ENCODE results near the gene NUMB. TPM values are rescaled to one million over a fixed set of nuclear protein-coding genes. Genes with fewer than 3 reads are reported as not detected.

NUMB gene
- total and polyA plus RNA-seq, 4 donors: 39.4 to 100 (median 87.8) TPM

- H3K27me3 ChIP-seq (ENCODE audit: control insufficient read depth in 3 of 3, insufficient read depth in 3 of 3, low read length in 2 of 3): no peaks in the 10 kb centered on the region
- DNase-seq (no peak), ATAC-seq (ENCODE audit: insufficient read depth, low FRiP score) (no peak)
- H3K4me3 ChIP-seq: no peak overlapping the region
- no peak for TF ChIP-seq CTCF (IDR thresholded peaks at IDR 0.05; ENCODE audit: control extremely low read depth, extremely low read depth)
- no peaks in the 10 kb centered on the region for H3K9me3 ChIP-seq (ENCODE audit: control insufficient read depth in 4 of 4, insufficient read depth in 3 of 4, low read length in 3 of 4)
- H3K36me3 ChIP-seq (ENCODE audit: control insufficient read depth in 4 of 4, insufficient read depth in 4 of 4, low read length in 4 of 4): peaks cover 0 to 1% (median 0%) of the 10 kb centered on the region in 4 donors
- H3K4me1 ChIP-seq (ENCODE audit: control insufficient read depth in 5 of 5, insufficient read depth in 5 of 5, low read length in 5 of 5): peaks cover 0 to 9% (median 0%) of the 10 kb centered on the region in 5 donors
- no peak overlapping the region for H3K9ac ChIP-seq (ENCODE audit: insufficient read depth in 1 of 2, low read length in 2 of 2)
- no peak overlapping the region for H3K27ac ChIP-seq (ENCODE audit: low read depth in 1 of 2, low read length in 1 of 2)
Observed at GRCh38 chr14:73369428-73369827, 88.9 kb downstream of the NUMB start.

GRCh38 chr14:73368616-73369015 lies 89.7 kb downstream of the NUMB start:
- peaks cover 0 to 1% (median 0%) of the 10 kb centered on the region in 4 donors for H3K36me3 ChIP-seq (ENCODE audit: control insufficient read depth in 4 of 4, insufficient read depth in 4 of 4, low read length in 4 of 4)
- TF ChIP-seq CTCF (IDR thresholded peaks at IDR 0.05; ENCODE audit: control extremely low read depth, extremely low read depth): no peak

GRCh38 chr14:73365727-73366126 lies 92.6 kb downstream of the NUMB start:
- no peak for DNase-seq

More at GRCh38 chr14:73368616-73369015, 89.7 kb downstream of the NUMB start:
- no peak for DNase-seq
- Histone ChIP-seq H3K9ac (ENCODE audit: insufficient read depth in 1 of 2, low read length in 2 of 2) (no peak overlapping the region), H3K4me1 (ENCODE audit: control insufficient read depth in 5 of 5, insufficient read depth in 5 of 5, low read length in 5 of 5) (peaks cover 0 to 9% (median 0%) of the 10 kb centered on the region in 5 donors), H3K27me3 (ENCODE audit: control insufficient read depth in 3 of 3, insufficient read depth in 3 of 3, low read length in 2 of 3) (no peaks in the 10 kb centered on the region), H3K27ac (ENCODE audit: low read depth in 1 of 2, low read length in 1 of 2) (no peak overlapping the region), H3K4me3 (no peak overlapping the region), H3K9me3 (ENCODE audit: control insufficient read depth in 4 of 4, insufficient read depth in 3 of 4, low read length in 3 of 4) (no peaks in the 10 kb centered on the region)
- no peak for ATAC-seq (ENCODE audit: insufficient read depth, low FRiP score)

More at GRCh38 chr14:73365727-73366126, 92.6 kb downstream of the NUMB start:
- ATAC-seq (ENCODE audit: insufficient read depth, low FRiP score): no peak
- Histone ChIP-seq H3K27me3 (ENCODE audit: control insufficient read depth in 3 of 3, insufficient read depth in 3 of 3, low read length in 2 of 3) (no peaks in the 10 kb centered on the region), H3K4me1 (ENCODE audit: control insufficient read depth in 5 of 5, insufficient read depth in 5 of 5, low read length in 5 of 5) (peaks cover 0 to 4% (median 0%) of the 10 kb centered on the region in 5 donors), H3K27ac (ENCODE audit: low read depth in 1 of 2, low read length in 1 of 2) (no peak overlapping the region), H3K9me3 (ENCODE audit: control insufficient read depth in 4 of 4, insufficient read depth in 3 of 4, low read length in 3 of 4) (no peaks in the 10 kb centered on the region), H3K36me3 (ENCODE audit: control insufficient read depth in 4 of 4, insufficient read depth in 4 of 4, low read length in 4 of 4) (peaks cover 0 to 3% (median 1%) of the 10 kb centered on the region in 4 donors), H3K4me3 (no peak overlapping the region), H3K9ac (ENCODE audit: insufficient read depth in 1 of 2, low read length in 2 of 2) (no peak overlapping the region)
- WGBS, 2 donors: 51 to 81% methylated on average over 1 of the region's 1 CpG
- TF ChIP-seq CTCF (IDR thresholded peaks at IDR 0.05; ENCODE audit: control extremely low read depth, extremely low read depth): no peak
